ENCODE data around the gene MEPCE. TPM values are rescaled to one million over a fixed set of nuclear protein-coding genes. Genes with fewer than 3 reads are reported as not detected.
A peak's percentile ranks its signal among the peaks of the same experiment; 100 is the strongest.
"Not testable (repeated sequence)": the region's sequence is repeated elsewhere in the genome, so short reads cannot be mapped to it uniquely, and the experiment has no call there.

The MEPCE gene
- total and polyA plus RNA-seq, 11 donors: 14.6 to 30.3 (median 21.5) TPM

GRCh38 chr7:100438172-100438571 is 8.5 kb downstream of the MEPCE start:
- no peak for TF ChIP-seq CTCF (IDR thresholded peaks at IDR 0.05)
- TF ChIP-seq POLR2A (IDR thresholded peaks at IDR 0.05): no peak
- Histone ChIP-seq H3K27ac (peak overlapping the region in 1 of 12 donors; percentile 27), H3K27me3 (no peaks in the 10 kb centered on the region), H3K9me3 (no peaks in the 10 kb centered on the region), H3K4me1 (peaks cover 0 to 26% (median 14%) of the 10 kb centered on the region in 12 donors), H3K4me3 (no peak overlapping the region), H3K36me3 (peaks cover 0 to 19% (median 17%) of the 10 kb centered on the region in 9 donors)
- ATAC-seq: no peak
- no peak for DNase-seq
- WGBS, 4 donors: 48 to 52% (median 50%) methylated on average over 2 of the region's 2 CpGs
- intact Hi-C loops (cut with DNase I): no loop called here

GRCh38 chr7:100438731-100439130 is 9.1 kb downstream of the MEPCE start:
- intact Hi-C loops (cut with DNase I); H3K27ac ChIP-seq; H3K4me3 ChIP-seq; H3K27me3 ChIP-seq; DNase-seq; H3K9me3 ChIP-seq; ATAC-seq: not testable (repeated sequence)
- peaks cover 0 to 24% (median 16%) of the 10 kb centered on the region in 12 donors for H3K4me1 ChIP-seq
- WGBS, 4 donors: 94 to 96% (median 95%) methylated on average over 8 of the region's 8 CpGs
- H3K36me3 ChIP-seq: peaks cover 0 to 13% (median 11%) of the 10 kb centered on the region in 9 donors

GRCh38 chr7:100439244-100439643 is 9.6 kb downstream of the MEPCE start:
- 89 to 92% (median 90%) methylated on average over 7 of the region's 7 CpGs for WGBS, 4 donors
- H3K4me1 ChIP-seq: peaks cover 0 to 28% (median 19%) of the 10 kb centered on the region in 12 donors
- not testable (repeated sequence) for DNase-seq

GRCh38 chr7:100441641-100442535 is 12.3 kb downstream of the MEPCE start:
- Histone ChIP-seq H3K4me1 (peaks cover 0 to 33% (median 16%) of the 10 kb centered on the region in 12 donors), H3K9me3 (no peaks in the 10 kb centered on the region), H3K27me3 (no peaks in the 10 kb centered on the region), H3K36me3 (no peaks in the 10 kb centered on the region), H3K27ac (no peak overlapping the region), H3K4me3 (no peak overlapping the region)
- 91 to 92% (median 91%) methylated on average over 11 of the region's 11 CpGs for WGBS, 4 donors
- TF ChIP-seq CTCF (IDR thresholded peaks at IDR 0.05) (no peak), POLR2A (IDR thresholded peaks at IDR 0.05) (no peak)
- no peak for ATAC-seq
- peak in 1 of 5 donors; percentile 14 for DNase-seq
- intact Hi-C loops (cut with DNase I): no loop called here

More at GRCh38 chr7:100439244-100439643, 9.6 kb downstream of the MEPCE start:
- intact Hi-C loops (cut with DNase I); H3K4me3 ChIP-seq; H3K9me3 ChIP-seq; ATAC-seq; H3K36me3 ChIP-seq; H3K27me3 ChIP-seq; H3K27ac ChIP-seq: not testable (repeated sequence)

GRCh38 chr7:100443096-100443840 is 13.6 kb downstream of the MEPCE start:
- TF ChIP-seq CTCF (IDR thresholded peaks at IDR 0.05): no peak
- no peak for TF ChIP-seq POLR2A (IDR thresholded peaks at IDR 0.05)
- Histone ChIP-seq H3K27ac (peak overlapping the region in 11 of 12 donors; percentile 59 to 82 (median 79)), H3K27me3 (no peaks in the 10 kb centered on the region), H3K9me3 (no peaks in the 10 kb centered on the region), H3K4me3 (no peak overlapping the region), H3K36me3 (no peaks in the 10 kb centered on the region), H3K4me1 (peaks cover 0 to 33% (median 16%) of the 10 kb centered on the region in 12 donors)
- WGBS, 4 donors: 91 to 96% (median 94%) methylated on average over 9 of the region's 9 CpGs
- ATAC-seq: no peak
- peak in 1 of 5 donors; percentile 8 for DNase-seq
- intact Hi-C loops (cut with DNase I): no loop called here
